NCI-H146 treated with DMSO at 0.1 percent for 48 hours (cell line): ENCODE results near the gene KPNA5.
"Not testable (repeated sequence)": the region's sequence is repeated elsewhere in the genome, so short reads cannot be mapped to it uniquely, and the experiment has no call there.

Experiments
- DNase-seq: peaks from one replicate; lab custom pipeline; 2025; ENCODE audit not compliant: unreplicated experiment; lab: John Stamatoyannopoulos, UW

KPNA5 gene

DNA sequence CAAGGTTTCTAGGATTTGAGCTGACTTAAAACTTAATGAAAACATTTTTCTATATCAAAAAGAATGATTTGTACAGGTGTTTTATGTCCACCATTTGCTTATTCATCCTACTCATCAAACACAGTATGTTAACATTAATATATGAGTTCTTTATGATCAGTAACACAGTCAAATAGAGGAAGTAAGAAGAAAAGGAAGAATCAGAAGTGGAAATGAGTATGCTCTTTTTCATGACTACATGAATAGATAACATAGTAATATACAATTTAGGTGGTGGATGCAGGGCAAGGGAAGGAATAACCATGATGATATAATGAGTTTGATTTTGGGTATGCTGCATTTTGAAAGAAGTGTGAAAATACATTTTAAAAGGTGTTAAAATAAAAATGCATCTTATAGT lies 16.5 kb downstream of the KPNA5 start:
- DNase-seq = no peak

DNA sequence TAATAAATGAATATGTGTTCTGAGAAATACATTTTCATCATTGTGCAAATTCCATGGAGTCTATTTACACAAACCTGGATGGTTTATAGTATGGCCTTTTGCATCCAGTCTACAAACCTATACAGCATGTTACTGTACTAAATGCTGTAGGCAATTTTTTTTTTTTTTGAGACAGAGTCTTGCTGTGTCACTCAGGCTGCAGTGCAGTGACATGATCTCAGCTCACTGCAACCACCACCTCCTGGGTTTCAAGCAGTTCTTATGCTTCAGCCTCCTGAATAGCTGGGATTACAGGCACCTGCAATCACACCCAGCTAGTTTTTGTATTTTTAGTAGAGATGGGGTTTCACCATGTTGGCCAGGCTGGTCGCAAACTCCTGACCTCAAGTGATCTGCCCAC lies 22.9 kb downstream of the KPNA5 start:
- not testable (repeated sequence) for DNase-seq

DNA sequence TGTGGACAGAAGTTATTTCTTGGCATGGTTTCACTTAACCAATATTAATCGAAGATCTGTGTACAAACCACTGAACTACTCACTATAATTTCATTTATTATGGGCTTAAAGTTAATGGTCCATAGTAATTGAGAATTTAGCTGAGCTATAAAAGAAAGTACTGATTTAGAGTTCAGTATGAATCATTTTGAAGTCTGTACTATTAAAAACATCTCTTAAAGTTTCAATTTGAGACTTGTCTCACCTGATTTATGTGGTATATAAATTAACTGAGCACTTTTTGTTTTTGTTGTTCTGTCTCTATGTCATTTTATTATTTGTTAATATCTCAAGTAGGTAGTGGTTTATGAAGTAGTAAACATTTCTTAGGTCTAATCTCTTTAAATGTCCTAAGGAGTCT lies 24.9 kb downstream of the KPNA5 start:
- no peak for DNase-seq

DNA sequence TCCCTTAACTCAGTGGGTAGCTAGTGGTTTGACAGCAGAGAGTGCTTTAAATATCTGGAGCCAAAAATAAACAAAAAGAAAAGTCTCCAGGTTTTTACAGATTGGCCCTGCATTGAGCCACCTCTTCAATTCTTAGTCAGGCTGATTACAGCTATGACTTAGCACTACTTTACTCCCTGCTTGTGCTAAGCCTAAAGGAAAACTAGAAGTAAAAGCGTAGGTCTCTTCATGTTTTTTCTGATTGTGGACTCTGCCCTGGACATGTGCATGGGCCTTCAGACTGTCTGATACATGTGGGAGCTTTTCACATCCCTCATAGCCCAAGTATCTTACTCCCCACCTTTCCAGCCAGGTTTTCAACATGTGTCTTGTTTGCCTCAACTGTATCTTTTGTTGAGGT lies 33.3 kb downstream of the KPNA5 start:
- no peak for DNase-seq

DNA sequence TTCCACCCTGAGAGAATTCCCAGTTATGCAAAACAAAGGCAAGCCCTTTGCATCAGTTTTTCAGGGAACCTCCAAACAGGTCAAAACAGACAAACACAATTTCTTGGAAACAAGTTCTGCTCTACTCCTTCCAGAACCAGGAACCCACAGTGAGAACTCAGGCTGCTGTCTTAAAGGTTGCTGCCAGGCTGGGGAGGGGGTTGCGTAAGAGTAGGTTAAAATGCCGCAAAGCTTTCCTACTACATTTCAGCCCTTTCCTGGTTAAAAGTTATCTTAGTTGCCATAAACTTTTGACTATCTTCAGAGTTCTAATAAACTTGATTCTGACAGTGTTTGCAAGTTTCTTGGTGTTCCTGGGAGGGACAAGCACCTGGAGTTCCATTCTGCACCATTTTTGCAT lies 33.8 kb downstream of the KPNA5 start:
- DNase-seq = no peak

DNA sequence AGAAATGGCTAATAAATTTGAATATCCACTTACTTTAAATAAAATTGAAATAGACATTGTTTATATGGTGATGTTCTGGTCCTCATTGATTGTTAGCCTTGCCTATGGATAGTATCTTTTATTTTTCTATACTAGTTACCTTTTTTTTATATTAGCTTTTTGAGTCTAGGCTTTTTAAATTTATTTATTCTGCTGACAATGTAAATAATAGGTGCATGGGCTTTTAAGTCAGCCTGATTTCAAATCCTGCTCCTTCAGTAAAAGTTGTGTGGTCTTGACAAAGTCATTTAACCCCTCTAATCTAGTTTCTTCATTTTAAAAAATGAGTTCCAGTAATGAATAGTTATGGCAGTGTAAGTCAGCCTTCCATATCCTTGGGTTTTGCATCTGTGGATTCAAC lies 45.9 kb downstream of the KPNA5 start:
- no peak for DNase-seq

DNA sequence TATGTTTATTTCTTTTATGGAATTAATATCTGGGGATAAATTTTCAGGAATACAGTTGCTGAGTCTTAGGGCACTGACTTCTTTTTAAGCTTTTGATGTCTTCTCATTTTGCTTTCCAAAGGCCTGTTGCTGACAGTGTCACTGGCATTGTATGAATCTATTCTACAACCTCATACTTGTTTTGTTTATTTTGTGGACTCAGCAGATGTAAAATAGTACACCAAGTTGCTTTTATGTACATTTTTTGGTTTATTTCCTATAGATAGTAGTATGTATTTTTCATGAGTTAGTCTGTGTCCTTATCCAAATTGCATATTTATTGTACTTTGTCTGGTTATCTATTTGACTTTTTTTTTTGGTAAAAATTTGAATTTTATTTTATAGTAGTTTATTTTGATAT lies 49.5 kb downstream of the KPNA5 start:
- DNase-seq = no peak

DNA sequence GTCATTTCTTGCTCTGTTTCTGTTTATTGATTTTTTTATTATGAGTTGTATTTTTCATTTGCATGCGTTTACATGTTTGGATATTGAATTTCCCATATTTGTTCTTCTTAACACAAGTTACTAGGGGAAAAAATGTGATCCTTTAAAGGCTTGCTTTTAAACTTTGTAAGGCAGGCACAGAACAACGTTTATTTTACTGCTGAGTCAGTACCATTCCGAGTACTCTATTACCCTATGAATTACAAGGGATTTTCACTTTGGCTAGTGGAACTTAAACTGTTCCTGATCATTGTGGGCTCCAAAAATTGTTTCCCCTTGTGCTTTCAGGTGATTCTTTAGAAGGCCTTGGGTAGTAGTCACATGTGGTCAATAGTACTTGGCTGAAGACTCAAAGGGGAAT lies 56.0 kb downstream of the KPNA5 start:
- DNase-seq = no peak

DNA sequence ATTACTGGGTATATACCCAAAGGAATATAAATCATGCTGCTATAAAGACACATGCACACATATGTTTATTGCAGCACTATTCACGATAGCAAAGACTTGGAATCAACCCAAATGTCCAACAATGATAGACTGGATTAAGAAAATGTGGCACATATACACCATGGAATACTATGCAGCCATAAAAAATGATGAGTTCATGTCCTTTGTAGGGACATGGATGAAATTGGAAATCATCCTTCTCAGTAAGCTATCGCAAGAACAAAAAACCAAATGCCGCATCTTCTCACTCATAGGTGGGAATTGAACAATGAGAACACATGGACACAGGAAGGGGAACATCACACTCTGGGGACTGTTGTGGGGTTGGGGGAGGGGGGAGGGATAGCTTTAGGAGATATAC lies 59.5 kb downstream of the KPNA5 start:
- not testable (repeated sequence) for DNase-seq

DNA sequence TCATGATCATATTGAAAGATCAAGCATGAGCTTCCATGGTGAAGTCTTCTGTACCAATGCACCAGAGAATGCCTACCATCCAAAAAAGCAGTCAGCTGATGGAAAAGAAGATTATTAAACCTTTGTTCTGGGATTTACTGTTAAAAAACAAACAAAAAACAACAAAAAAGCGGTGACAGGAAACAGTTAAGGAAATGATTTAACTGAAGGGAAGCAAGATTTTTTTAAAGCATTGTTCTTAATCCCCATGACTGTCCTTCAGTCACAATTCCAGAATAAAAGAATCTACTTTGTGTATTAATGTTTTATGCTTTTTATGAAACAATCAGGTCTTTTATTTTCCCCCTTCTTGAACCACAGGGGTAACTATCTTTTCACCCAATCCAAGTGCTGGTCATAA lies 60.6 kb downstream of the KPNA5 start:
- no peak for DNase-seq

DNA sequence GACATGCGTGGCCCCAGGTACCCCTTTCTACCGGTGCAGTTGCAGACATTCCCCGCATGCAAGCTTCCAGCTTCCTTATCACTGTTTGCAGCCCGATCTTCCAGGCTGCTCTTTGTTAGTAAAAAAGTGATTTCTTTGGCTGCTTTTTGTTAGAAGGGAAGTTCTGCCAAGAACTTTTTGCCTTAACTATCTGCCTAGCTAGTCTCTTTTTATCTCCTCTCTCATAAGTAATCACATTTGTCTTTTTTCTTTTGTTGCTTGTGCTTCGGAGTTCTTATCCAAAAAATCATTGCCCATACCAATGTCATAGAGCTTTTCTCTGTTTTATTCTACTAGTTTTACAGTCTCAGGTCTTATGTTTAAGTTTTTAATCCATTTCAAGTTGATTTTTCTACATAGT lies 64.2 kb downstream of the KPNA5 start:
- no peak for DNase-seq

DNA sequence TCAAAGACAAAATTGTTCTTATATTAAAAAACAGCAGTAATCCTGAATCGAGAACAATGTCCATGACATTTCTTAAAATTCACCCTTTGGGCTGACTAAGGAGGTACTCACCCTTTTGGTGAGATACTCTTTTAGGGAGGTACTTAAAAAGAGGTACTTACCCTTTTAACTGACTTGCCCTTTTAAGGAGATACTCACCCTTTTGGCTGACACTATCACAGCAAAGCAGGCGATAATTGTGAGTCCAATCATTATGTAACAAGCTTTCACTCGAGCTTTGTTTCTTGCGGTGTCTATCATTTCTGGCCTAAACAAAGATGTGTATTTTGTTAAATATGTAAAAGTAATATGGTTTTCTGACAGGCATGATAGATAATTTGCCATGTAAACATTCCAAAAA lies 80.8 kb downstream of the KPNA5 start:
- no peak for DNase-seq

DNA sequence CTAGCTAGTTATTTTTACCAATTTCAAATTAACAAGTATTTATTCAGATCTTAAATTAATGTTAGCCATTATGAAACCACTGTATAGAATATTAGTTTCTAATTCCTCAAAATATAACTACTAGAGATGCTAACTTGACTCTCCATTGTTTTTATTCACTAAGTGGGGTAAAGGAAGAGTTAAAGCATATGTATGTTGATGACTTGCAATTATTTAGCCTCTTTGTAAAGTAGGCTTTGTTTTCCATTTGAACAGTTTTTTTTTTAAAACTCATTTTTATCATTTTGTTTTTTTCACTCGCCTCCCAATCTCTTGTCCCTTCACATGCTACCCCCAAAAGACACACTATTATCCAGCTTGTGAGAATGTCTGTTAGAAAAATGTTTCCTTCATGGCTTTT lies 81.2 kb downstream of the KPNA5 start:
- DNase-seq = no peak

DNA sequence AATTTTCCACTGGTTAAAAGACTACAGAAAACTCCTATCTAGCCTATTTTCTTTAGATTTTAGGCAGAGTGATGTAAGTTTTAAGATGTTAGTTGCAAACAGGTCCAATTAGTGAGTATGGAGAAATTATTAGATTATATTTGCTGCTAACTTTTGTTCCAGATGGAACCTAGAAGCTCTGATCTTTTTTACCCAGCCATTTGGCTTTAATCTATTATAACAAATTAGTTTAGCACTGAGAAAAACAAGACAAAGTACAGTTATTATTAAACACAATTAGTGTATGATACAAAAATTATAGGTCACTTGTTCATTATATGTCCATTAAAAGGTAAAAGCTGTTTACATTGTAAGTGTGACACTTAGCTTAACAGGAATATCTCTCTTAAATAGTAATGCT lies 82.0 kb downstream of the KPNA5 start:
- no peak for DNase-seq

DNA sequence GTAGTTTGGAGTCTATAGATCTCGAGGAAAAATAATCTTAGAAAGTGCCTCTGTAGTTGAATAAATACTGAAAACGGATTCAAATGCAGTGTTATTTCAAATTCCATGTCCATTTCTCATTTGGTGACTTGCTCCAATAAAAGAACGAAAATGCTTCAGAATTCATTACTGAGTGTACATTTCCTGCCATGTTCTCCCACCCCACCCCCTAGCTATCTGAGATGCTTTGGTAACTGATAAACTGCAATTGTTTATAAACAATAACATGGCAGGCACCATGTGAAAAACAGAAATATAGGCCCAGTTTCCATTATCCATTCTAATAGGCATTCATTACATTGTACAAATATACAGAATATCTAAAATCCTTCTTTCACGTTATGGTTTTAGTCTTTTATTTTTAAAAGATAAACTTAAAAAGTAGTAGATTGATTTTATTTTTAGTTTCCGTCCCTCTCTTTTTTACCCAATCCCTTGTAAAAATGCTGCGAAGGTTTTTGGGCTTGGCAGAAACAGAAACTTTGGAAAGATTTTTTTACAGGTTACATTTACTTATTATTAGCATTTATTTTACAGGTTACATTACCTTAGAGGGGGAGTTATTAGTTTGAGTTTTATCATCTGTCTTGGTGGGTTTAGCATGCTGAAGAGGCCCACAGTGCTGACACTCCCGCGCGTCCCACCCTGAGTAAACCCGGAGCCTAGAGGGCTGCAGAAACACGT lies 83.1 kb downstream of the KPNA5 start:
- DNase-seq = no peak

DNA sequence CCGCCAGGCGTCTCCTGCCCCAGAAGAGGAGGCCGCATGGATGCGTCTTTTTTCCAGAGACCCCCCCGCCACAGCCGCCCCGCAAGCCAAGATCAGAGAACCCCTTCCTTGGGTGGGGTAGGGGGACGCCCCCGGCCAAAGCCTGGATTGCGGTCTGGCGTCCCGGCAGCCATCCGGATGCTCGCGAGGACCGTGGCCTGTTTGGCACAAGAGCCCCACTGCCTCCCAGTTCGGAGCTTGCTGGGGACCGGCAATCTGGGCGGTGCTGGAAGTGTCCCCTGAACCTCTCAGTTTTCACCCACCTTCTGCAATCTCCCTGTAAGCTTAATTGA lies 83.6 kb downstream of the KPNA5 start:
- DNase-seq = no peak

DNA sequence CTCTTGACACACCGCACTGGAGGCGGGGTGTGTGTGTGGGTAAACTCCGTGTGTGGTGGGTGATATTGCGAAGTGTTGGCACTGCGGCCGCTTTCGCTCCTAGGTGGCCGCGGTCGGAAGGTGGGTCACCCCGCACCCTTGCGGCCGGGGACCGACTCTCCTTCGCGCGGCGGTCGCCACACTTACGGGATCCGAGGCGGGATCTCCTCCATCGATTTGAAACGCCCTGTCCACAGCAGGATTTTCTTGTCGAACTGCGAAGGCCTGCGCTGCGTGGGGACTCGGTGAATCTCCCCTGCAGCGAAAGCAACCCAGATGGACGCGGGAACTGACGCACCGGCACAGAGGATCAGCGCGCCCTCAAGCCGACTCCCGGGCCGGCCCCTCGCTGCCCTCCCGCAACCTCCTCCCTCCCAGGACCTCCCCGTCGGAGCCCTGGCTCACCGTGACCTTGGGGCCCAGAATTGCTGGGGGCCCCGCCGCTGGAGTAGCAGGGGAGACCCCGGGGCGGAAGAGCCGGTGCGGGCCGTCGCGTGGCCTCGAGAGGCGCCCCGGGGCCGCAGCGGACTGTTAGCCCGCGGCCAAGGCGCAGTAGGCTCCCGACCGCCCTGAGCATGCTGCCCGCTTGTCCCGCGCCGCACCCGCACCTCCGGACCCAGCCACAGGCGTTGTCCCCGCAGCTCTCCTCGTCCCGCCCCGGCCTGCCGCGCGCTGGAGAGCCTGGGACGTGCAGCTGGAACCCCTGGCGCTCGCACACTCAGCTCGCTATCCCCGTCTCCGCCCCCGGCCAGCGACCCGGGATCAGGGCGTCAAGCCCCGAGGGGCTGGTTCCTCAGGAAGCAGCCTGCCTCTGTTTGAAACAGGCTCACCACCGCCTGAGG lies 84.2 kb downstream of the KPNA5 start, which contains the start of gene FAM162B:
TSS of gene FAM162B (minus strand) at position 759 of the 881 bp plus-strand sequence. CDS start at position 616, 143 bp downstream.
- DNase-seq = no peak

DNA sequence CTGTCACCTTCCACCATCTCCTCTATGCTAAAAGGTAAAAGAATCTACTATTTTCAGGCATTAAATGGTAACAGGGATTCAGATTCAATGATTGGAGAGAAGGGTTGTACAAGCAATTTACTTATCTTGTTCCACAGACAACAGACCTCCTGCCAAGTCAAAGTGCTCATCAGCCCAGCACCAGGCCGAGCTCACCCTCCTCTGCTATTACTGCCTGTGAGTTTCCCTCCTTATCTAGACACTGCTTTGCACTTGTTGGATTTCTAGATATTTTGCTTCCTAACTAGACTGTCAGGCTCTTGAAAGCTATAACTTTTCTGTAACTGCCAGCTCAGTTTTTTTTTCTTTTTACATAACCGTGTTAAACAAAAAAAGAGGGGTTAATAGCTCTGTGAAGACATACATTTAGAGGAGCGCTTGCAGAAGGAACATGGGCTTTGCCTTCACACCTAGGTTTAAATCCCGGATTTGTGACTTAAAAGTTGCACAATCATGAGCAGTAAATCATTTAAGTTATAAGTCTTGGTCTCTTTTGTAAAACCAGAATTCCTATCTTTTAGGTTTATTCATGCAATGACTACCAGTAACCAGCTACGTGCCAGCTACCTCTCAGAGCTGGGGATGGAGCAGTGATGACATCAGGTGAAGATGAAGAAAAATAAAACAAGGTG lies 85.6 kb downstream of the KPNA5 start:
- DNase-seq = no peak

DNA sequence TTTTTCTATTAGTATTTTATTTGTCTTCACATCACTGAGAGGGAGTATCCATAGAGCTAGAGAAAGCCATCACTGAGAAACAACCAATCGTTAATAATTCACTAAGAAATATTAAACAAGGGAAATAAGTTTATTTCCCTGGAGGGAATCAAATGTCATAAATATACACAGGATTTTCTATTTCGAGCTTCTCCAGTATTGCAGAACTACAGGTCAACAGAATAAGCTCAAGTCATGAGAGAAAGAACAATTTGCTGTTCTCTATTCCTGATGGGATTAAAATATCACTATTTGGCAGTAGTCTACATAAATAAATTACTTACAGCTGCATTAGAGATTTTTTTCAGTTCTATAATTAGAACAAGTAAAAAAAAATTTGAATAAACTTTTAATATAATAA lies 86.7 kb downstream of the KPNA5 start:
- DNase-seq = no peak

DNA sequence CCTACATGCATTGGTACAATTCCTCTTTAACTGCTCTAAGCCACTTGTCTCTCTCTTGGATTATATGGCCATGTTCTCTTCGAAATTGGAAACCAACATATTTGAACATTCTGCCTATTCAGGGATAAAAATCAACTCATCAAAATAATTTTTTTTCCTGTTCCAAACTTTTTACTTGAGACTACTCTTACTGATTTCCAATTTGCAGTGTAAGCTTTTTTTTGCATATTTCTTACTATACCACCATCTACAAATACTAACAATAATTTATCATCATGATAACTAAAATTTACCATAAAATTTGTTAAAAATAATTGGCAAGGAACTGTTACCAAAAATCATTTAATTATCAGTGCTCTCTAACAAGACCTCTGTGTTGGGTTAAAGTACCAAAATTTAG lies 91.4 kb downstream of the KPNA5 start:
- no peak for DNase-seq

DNA sequence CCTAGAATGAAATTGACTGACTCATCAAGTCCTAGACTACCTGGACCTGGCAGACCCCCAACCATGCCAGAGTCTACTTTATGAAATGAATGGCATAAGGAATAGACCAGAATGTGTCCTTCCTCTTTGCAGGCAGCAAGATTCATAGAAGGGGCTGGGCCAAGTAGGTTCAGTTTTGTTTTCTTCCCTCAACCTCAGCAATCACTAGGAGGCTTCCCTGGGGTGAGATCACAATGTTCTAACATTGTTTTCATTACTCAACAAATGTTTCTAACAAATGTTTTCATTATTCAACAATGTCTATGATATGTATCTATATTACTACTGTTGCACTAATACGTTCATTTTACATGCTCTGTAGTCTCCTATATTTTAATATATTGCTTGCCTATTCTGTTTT lies 92.9 kb downstream of the KPNA5 start:
- DNase-seq = no peak

DNA sequence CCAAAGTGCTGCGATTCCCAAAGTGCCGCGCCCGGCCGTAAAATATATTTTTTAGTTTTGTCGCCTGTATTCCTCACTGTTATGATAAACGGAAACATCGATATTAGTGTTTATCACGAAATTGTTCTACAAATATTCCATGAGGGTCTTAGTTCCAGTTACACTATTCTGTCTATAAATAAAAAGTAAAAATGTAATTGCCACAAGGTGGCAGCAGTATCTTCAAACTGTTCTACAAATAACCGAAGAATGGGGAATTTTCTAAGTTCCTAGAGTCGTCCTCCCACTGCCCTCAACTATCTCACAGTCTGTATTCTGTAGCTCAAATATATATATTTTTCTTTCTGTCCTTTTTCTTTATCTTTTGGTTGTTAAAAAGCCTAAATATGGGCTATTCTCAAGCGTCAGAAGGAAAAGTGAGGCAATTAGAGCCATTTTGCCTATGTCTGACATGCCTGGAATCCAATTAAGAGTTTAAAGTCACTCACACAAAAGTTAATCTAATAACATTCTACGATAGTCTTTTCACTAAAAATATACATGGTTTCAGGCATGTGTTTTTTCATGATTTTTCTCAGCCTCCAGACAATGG lies 98.7 kb downstream of the KPNA5 start:
- DNase-seq = peak; percentile 29
